Measurements from ENCODE around the gene GDF15. TPM values are rescaled to one million over a fixed set of nuclear protein-coding genes. Genes with fewer than 3 reads are reported as not detected.

The GDF15 gene
- total RNA-seq, 1 experiment from 2014 or later = 27.3 TPM

DNA sequence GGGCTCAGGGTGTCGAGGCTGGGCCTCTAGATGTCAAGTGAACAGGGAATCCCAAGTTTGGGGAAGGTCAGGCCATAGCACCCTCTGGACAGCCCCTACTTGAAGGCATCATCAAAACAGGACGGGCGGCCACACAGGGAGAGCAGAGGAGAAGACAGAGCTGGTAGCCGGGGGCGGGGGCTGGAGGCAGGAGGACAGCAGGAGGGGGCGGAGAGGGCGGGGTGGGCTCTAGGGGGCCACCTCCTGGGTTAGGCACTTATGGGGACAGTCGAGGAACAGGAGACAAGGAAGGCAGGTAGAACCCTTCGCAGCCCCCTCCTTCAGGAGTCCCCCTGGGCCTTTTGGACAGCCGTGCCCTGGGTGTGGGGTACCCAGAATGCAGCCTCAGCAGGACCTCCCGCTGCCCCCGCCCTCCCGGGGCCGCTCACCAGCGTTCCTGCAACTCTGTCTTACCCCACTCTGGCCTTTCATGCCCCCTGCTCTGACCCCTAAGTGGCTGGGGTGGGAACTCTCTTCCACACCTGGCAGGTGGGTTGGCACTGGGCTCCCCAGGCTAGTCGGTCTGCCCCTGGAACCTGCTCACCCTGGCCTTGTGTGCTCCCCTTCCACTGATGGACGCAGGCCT is 39.0 kb downstream of the GDF15 start:
- no peak overlapping the region for H3K27ac Mint-ChIP-seq
- no peaks in the 10 kb centered on the region for H3K9me3 Mint-ChIP-seq
- H3K4me1 Mint-ChIP-seq = peaks cover 23% of the 10 kb centered on the region
- POLR2A ChIA-PET = no interaction called here
- ATAC-seq (no peak), DNase-seq (ENCODE audit: low spot score) (no peak)
- H3K4me3 Mint-ChIP-seq = no peak overlapping the region
- no peak for TF ChIP-seq KAT7 (CRISPR knock-in tag; IDR thresholded peaks at IDR 0.05; ENCODE audit: borderline replicate concordance)
- CTCF ChIA-PET = interaction anchor here (0.6 to 3.5 kb wide), 8 partner anchors 12 to 147 kb away, joined by 3 to 15 read pairs (median 4); partner anchors contain the start of gene LRRC25
- no peaks in the 10 kb centered on the region for H3K36me3 Mint-ChIP-seq
- peaks cover 11% of the 10 kb centered on the region for H3K27me3 Mint-ChIP-seq (ENCODE audit: low read depth)

- H3K4me1 Mint-ChIP-seq = peaks cover 23% of the 10 kb centered on the region
- TF ChIP-seq FOXP1 (CRISPR knock-in tag; IDR thresholded peaks at IDR 0.05; ENCODE audit: borderline replicate concordance) = no peak
- POLR2A ChIA-PET = no interaction called here
Observed at GRCh38 chr19:18425515-18426415, 39.8 kb downstream of the GDF15 start.

GRCh38 chr19:18426416-18426767 is 40.4 kb downstream of the GDF15 start:
- no peak overlapping the region for H3K27ac Mint-ChIP-seq
- POLR2A ChIA-PET = no interaction called here
- DNase-seq (ENCODE audit: low spot score) (no peak), ATAC-seq (no peak)
- H3K9me3 Mint-ChIP-seq = no peaks in the 10 kb centered on the region
- CTCF ChIA-PET = interaction anchor here (1.4 to 1.5 kb wide), 3 partner anchors 11 to 147 kb away, joined by 3 to 4 read pairs (median 4); no protein-coding TSS in a partner anchor
- H3K4me1 Mint-ChIP-seq = peaks cover 23% of the 10 kb centered on the region
- TF ChIP-seq EMX1 (CRISPR knock-in tag; IDR thresholded peaks at IDR 0.05) (no peak), GTF2I (CRISPR knock-in tag; conservative IDR thresholded peaks at IDR 0.05) (no peak), SOX15 (CRISPR knock-in tag; IDR thresholded peaks at IDR 0.05) (no peak), CREB1 (CRISPR knock-in tag; IDR thresholded peaks at IDR 0.05) (no peak), ZNF671 (CRISPR knock-in tag; IDR thresholded peaks at IDR 0.05) (no peak), ZNF416 (CRISPR knock-in tag; IDR thresholded peaks at IDR 0.05) (no peak), CTCF (IDR thresholded peaks at IDR 0.05) (no peak), RORB (CRISPR knock-in tag; IDR thresholded peaks at IDR 0.05) (no peak), SP1 (CRISPR knock-in tag; conservative IDR thresholded peaks at IDR 0.05) (no peak), ATF2 (CRISPR knock-in tag; IDR thresholded peaks at IDR 0.05; ENCODE audit: borderline replicate concordance, low read depth) (no peak), FOXP4 (CRISPR knock-in tag; IDR thresholded peaks at IDR 0.05) (no peak), KAT7 (CRISPR knock-in tag; IDR thresholded peaks at IDR 0.05; ENCODE audit: borderline replicate concordance) (no peak), PRRX2 (CRISPR knock-in tag; IDR thresholded peaks at IDR 0.05) (no peak)
- TF ChIP-seq, protein P1, sequence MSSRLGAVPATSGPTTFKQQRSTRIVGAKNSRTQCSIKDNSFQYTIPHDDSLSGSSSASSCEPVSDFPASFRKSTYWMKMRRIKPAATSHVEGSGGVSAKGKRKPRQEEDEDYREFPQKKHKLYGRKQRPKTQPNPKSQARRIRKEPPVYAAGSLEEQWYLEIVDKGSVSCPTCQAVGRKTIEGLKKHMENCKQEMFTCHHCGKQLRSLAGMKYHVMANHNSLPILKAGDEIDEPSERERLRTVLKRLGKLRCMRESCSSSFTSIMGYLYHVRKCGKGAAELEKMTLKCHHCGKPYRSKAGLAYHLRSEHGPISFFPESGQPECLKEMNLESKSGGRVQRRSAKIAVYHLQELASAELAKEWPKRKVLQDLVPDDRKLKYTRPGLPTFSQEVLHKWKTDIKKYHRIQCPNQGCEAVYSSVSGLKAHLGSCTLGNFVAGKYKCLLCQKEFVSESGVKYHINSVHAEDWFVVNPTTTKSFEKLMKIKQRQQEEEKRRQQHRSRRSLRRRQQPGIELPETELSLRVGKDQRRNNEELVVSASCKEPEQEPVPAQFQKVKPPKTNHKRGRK (CRISPR knock-in tag; IDR thresholded peaks at IDR 0.05; ENCODE audit: borderline replicate concordance) = no peak
- no peaks in the 10 kb centered on the region for H3K36me3 Mint-ChIP-seq
- no peaks in the 10 kb centered on the region for H3K27me3 Mint-ChIP-seq (ENCODE audit: low read depth)
- H3K4me3 Mint-ChIP-seq = no peak overlapping the region

More at GRCh38 chr19:18425515-18426415, 39.8 kb downstream of the GDF15 start:
- no peak overlapping the region for H3K4me3 Mint-ChIP-seq
- no peaks in the 10 kb centered on the region for H3K36me3 Mint-ChIP-seq
- ATAC-seq (no peak), DNase-seq (ENCODE audit: low spot score) (no peak)
- no peak overlapping the region for H3K27ac Mint-ChIP-seq
- CTCF ChIA-PET = interaction anchor here (0.8 to 3.5 kb wide), 6 partner anchors 11 to 146 kb away, joined by 3 to 15 read pairs (median 4); no protein-coding TSS in a partner anchor
- H3K27me3 Mint-ChIP-seq (ENCODE audit: low read depth) = peaks cover 4% of the 10 kb centered on the region
- no peaks in the 10 kb centered on the region for H3K9me3 Mint-ChIP-seq

Measured in WTC11 (cell line).